ENCODE data around the gene KHNYN.
"Not testable (repeated sequence)": the region's sequence is repeated elsewhere in the genome, so short reads cannot be mapped to it uniquely, and the experiment has no call there.

The KHNYN gene

GRCh38 chr14:24429395-24430142, at the start of gene KHNYN, which contains the start of gene CBLN3:
Gene KHNYN (plus strand): TSS chr14:24429954. CDS start chr14:24430731, 777 bp downstream.
Gene CBLN3 (minus strand): TSS chr14:24429668. CDS start chr14:24429054, 614 bp downstream.
- H3K27me3 Mint-ChIP-seq = no peaks in the 10 kb centered on the region
- ATAC-seq (peak; percentile 86), DNase-seq (peak; percentile 90 to 92)
- peak within 1 kb of the TSS; percentile 99 for H3K27ac Mint-ChIP-seq
- H3K9me3 Mint-ChIP-seq = no peaks in the 10 kb centered on the region
- H3K4me1 Mint-ChIP-seq = peaks cover 66% of the 10 kb centered on the region
- H3K4me3 Mint-ChIP-seq = peak within 1 kb of the TSS; percentile 92 to 93

GRCh38 chr14:24381363-24382063, 48.2 kb upstream of the KHNYN start:
- no peak for DNase-seq
- Mint-ChIP-seq H3K4me1 (peaks cover 14% of the 10 kb centered on the region), H3K27ac (no peak overlapping the region), H3K4me3 (no peak overlapping the region), H3K9me3 (no peaks in the 10 kb centered on the region), H3K27me3 (no peaks in the 10 kb centered on the region)
- peak; percentile 66 for ATAC-seq

- no peak for ATAC-seq
- no peak for DNase-seq
- no peaks in the 10 kb centered on the region for H3K27me3 Mint-ChIP-seq
- no peak overlapping the region for H3K4me3 Mint-ChIP-seq
- H3K9me3 Mint-ChIP-seq = no peaks in the 10 kb centered on the region
- H3K27ac Mint-ChIP-seq = no peak overlapping the region
- H3K4me1 Mint-ChIP-seq = peaks cover 14% of the 10 kb centered on the region
Measured at GRCh38 chr14:24382064-24382371, 47.7 kb upstream of the KHNYN start.

- ATAC-seq (no peak), DNase-seq (no peak)
- no peaks in the 10 kb centered on the region for H3K9me3 Mint-ChIP-seq
- H3K27me3 Mint-ChIP-seq = peaks cover 7% of the 10 kb centered on the region
- H3K27ac Mint-ChIP-seq = no peak overlapping the region
- H3K4me1 Mint-ChIP-seq = peaks cover 7% of the 10 kb centered on the region
- no peak overlapping the region for H3K4me3 Mint-ChIP-seq
Measured at GRCh38 chr14:24384169-24384568, 45.6 kb upstream of the KHNYN start.

- Mint-ChIP-seq H3K27ac (no peak overlapping the region), H3K4me1 (peaks cover 7% of the 10 kb centered on the region), H3K27me3 (peaks cover 9% of the 10 kb centered on the region), H3K4me3 (no peak overlapping the region), H3K9me3 (no peaks in the 10 kb centered on the region)
- ATAC-seq (no peak), DNase-seq (no peak)
Measured at GRCh38 chr14:24385524-24385923, 44.2 kb upstream of the KHNYN start.

GRCh38 chr14:24387009-24387345, 42.8 kb upstream of the KHNYN start:
- Mint-ChIP-seq H3K27ac (no peak overlapping the region), H3K4me1 (no peaks in the 10 kb centered on the region), H3K27me3 (peaks cover 22% of the 10 kb centered on the region), H3K9me3 (no peaks in the 10 kb centered on the region), H3K4me3 (no peak overlapping the region)
- DNase-seq = no peak
- no peak for ATAC-seq

GRCh38 chr14:24387579-24387978, 42.2 kb upstream of the KHNYN start:
- H3K9me3 Mint-ChIP-seq, H3K27ac Mint-ChIP-seq, DNase-seq, H3K4me3 Mint-ChIP-seq, ATAC-seq, H3K4me1 Mint-ChIP-seq: not testable (repeated sequence)
- peaks cover 22% of the 10 kb centered on the region for H3K27me3 Mint-ChIP-seq

- peaks cover 22% of the 10 kb centered on the region for H3K27me3 Mint-ChIP-seq
- no peak overlapping the region for H3K27ac Mint-ChIP-seq
- no peak for DNase-seq
- no peaks in the 10 kb centered on the region for H3K9me3 Mint-ChIP-seq
- H3K4me1 Mint-ChIP-seq = no peaks in the 10 kb centered on the region
- H3K4me3 Mint-ChIP-seq = no peak overlapping the region
- no peak for ATAC-seq
Measured at GRCh38 chr14:24388474-24389179, 41.1 kb upstream of the KHNYN start.

GRCh38 chr14:24389226-24389848, 40.4 kb upstream of the KHNYN start:
- Mint-ChIP-seq H3K27me3 (peaks cover 22% of the 10 kb centered on the region), H3K27ac (no peak overlapping the region), H3K4me3 (no peak overlapping the region), H3K9me3 (no peaks in the 10 kb centered on the region), H3K4me1 (no peaks in the 10 kb centered on the region)
- no peak for DNase-seq
- no peak for ATAC-seq

- ATAC-seq (no peak), DNase-seq (no peak)
- Mint-ChIP-seq H3K27ac (peak overlapping the region in 1 of 2 donors; percentile 43), H3K9me3 (no peaks in the 10 kb centered on the region), H3K4me3 (no peak overlapping the region), H3K27me3 (peaks cover 22% of the 10 kb centered on the region), H3K4me1 (peaks cover 4% of the 10 kb centered on the region)
Measured at GRCh38 chr14:24390701-24391468, 38.9 kb upstream of the KHNYN start.

GRCh38 chr14:24392325-24393091, 37.2 kb upstream of the KHNYN start:
- no peak overlapping the region for H3K4me3 Mint-ChIP-seq
- peaks cover 6% of the 10 kb centered on the region for H3K4me1 Mint-ChIP-seq
- DNase-seq (no peak), ATAC-seq (no peak)
- no peak overlapping the region for H3K27ac Mint-ChIP-seq
- H3K9me3 Mint-ChIP-seq = no peaks in the 10 kb centered on the region
- peaks cover 33% of the 10 kb centered on the region for H3K27me3 Mint-ChIP-seq

GRCh38 chr14:24394275-24394674, 35.5 kb upstream of the KHNYN start:
- H3K9me3 Mint-ChIP-seq = no peaks in the 10 kb centered on the region
- H3K27me3 Mint-ChIP-seq = peaks cover 32% of the 10 kb centered on the region
- ATAC-seq = no peak
- peaks cover 8% of the 10 kb centered on the region for H3K4me1 Mint-ChIP-seq
- H3K4me3 Mint-ChIP-seq = no peak overlapping the region
- no peak overlapping the region for H3K27ac Mint-ChIP-seq
- DNase-seq = no peak

- Mint-ChIP-seq H3K4me3 (no peak overlapping the region), H3K27ac (no peak overlapping the region), H3K4me1 (peaks cover 13% of the 10 kb centered on the region), H3K27me3 (peaks cover 41% of the 10 kb centered on the region), H3K9me3 (no peaks in the 10 kb centered on the region)
- no peak for DNase-seq
- ATAC-seq = no peak
Measured at GRCh38 chr14:24395609-24396582, 33.9 kb upstream of the KHNYN start.
